GM23248 (cell line): ENCODE results near the gene PTGES3.

Experiments used
- EZH2 ChIP-seq: fragments of 200-600 bp; sonication (generic); IDR thresholded peaks from 2 replicates; pipeline ENCODE4 v1.6.1; 2018; ENCODE audit warnings: antibody characterized with exemption, mild to moderate bottlenecking; ENCODE audit not compliant: insufficient read depth, poor library complexity, severe bottlenecking
- EZH2phosphoT487 ChIP-seq: fragments of 200-600 bp; sonication (generic); IDR thresholded peaks from 2 replicates; pipeline ENCODE4 v1.6.1; 2018; ENCODE audit warnings: antibody characterized with exemption, moderate library complexity, mild to moderate bottlenecking, low read depth; ENCODE audit not compliant: insufficient read depth

DNA sequence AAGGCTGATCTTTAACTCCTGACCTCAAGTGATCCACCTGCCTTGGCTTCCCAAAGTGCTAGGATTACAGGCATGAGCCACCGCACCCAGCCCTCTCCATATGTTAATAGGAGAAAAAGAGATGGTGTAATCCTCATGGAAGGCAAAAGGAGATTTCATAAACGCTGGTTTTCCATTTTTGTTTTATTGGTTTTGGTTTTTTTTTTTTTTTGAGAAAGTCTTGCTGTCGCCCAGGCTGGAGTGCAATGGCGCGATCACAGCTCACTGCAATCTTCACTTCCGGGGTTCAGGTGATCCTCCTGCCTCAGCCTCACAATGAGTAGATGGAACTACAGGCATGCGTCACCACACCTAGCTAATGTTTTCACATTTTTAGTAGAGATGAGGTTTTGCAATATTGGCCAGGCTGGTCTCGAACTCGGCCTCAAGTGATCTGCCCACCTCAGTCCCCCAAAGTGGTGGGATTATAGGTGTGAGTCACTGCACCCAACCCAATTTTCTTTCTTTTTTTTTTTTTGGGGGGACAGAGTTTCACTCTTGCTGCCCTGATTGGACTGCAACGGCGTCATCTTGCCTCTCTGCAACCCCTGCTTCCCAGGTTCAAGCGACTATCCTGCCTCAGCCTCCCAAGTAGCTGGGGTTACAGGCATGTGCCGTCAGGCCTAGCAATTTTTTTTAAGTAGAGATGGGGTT, 8.1 kb downstream of the PTGES3 start:
- TF ChIP-seq EZH2 (no peak), EZH2phosphoT487 (no peak)
